Activated CD8-positive, alpha-beta memory T cell treated with anti-CD3 and anti-CD28 coated beads, Interleukin-2, amount 50 U/mL, for 24 hours (primary cell): ENCODE results near the gene FCMR.

Experiments
- DNase-seq: peaks from one replicate; pipeline ENCODE4 v3.0.0-alpha.2; 2020; ENCODE audit errors: extremely low read depth

The FCMR gene

DNA sequence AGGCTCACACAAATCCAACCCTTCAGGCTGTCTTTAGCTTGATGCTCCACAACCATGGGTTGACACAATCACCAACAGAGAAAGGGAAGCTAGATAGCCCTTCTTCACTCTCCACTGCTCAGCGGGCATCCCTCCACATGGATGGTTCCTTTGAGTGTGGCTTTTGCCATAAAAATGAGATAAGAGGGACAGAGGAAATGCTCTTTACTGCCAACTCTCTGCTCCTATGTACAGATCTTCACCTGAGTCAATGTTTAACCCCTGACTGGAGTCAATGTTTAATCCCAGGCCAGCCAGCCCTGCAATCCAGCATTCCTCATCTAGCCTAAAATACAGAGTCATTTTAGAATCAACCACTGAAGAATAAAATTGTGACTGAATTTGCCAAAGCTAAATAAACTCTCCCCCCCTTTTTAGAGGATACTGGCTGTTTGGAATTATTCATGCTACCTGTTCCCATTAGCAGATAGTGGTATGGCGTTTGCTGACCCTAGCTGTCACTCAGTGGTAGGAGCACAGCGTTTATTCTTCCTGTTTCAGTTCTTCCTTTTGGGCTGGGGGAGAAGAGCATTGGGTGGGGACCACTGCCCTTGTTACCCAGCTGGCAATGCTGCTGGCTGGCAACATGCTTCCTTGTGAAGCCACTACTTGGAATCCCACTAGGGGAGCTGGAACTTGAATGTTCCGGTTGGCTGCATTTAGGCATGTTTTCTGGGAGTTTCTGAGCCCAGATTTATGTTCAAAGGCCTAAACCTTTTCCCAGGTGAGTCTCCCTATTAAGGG lies 29.8 kb upstream of the FCMR start:
- DNase-seq = no peak

DNA sequence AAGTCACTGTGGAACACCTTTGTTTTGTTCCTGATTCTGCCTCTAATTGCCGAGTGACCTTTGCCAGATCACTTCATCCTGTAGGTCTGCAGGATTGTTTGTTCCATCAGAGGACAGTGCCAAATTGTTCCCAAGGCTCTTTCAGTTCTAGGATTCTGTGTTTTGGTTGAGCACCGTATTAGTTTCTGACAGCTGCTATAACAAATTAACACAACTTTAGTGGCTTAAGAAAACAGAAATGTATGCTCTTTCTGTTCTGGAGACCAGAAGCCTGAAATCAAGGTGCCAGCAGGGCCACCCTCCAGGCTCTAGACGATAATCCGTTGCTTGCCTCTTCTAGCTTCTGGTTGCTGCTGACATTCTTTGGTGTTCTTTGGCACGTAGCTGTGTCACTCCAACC lies 27.9 kb upstream of the FCMR start:
- no peak for DNase-seq

DNA sequence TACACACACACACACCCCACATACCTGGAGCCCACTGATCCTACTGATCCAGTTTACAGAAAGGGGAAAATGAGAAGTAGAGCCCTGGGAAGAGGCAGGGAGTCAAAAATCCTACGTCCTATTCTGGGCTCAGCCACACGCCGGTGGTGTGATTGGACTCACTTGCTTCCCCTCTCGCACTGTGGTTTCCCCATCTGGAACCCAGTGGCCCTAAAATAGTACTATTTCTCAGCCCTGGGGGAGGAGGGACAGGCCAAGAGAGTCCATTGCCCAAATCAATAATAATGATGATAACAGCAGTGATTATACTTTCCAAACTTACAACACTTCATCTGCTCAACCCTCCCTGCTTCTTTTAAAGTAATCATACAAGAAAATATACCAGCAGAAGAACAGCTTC lies 27.5 kb upstream of the FCMR start:
- no peak for DNase-seq

DNA sequence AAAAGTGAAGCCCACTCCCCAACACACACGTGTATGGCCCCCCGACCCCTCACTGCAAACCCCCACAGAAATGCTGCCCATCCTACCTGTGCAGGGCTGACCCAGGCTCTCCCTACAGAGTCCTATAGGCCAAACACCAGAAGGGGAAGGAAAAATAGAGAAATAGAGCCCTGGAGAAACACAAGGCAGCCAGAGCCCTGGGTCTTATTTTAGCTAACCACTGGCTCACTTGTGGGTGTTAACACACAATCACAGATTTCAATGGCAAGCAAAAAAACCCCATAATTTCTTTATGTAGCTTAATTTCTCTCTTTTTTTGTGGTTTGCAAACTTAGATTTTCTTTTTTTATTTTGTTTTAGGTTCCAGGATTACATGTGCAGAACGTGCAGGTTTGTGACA lies 25.5 kb upstream of the FCMR start:
- DNase-seq = no peak

DNA sequence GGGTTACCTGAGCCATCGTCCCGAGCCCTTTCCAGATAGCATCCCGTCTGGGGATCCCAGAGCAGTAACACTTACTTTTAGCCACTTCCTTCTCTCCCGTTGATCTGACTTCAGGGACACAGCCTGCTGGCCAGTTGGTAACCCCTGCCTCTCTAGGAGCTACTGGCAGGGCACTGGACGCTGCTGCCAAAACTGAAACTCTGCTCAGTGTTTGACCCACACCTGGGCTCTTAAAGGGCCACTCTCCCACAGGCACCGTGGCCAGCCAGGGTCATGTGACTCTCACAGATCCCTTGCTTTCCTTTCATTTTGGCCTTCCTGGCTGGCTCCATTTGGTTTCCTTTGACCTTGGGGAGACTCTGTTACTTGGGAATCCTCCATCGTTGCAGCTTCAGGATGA lies 24.5 kb upstream of the FCMR start, which contains the start of gene PIGR:
PIGR (minus strand) TSS at position 206 of the 400 bp plus-strand sequence. CDS start 5,935 bp downstream, outside the sequence.
- no peak for DNase-seq

DNA sequence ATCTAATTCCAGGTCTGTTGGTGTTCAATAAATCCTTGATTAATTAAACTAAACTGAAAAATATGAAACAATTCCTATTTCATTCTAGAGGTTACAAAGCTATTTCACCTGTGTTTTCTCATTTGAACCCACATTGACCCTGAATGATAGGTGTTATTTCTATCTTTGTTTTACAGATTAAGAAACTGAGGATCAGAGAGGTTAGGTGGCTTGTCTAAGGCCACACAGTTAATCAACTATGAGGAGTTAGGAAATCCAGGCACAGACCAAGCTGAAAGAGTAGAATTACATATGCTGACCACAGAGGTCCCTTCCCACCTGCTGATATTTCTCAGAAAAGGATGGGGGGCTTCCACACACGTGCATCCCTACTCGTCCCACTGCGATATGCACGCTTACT lies 24.0 kb upstream of the FCMR start:
- no peak for DNase-seq

DNA sequence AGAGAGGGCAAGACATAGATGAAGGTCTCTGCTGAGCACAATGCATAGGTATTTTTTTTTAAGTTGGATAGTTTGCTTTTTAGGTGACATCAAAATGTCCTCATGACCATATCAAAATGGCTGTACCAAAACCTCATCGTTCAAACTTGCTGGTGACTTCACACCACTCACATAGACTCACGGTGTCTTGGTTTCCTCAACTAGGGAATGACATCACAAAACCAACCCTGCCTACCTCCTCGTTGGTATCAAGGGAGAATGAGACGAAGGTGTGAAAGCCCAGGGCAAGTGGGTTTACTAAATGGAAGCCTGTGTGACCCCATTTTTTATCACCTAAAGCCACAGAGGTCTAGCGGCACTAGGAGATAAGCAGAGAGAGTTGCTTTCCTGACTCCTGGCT lies 23.0 kb upstream of the FCMR start:
- DNase-seq = no peak

DNA sequence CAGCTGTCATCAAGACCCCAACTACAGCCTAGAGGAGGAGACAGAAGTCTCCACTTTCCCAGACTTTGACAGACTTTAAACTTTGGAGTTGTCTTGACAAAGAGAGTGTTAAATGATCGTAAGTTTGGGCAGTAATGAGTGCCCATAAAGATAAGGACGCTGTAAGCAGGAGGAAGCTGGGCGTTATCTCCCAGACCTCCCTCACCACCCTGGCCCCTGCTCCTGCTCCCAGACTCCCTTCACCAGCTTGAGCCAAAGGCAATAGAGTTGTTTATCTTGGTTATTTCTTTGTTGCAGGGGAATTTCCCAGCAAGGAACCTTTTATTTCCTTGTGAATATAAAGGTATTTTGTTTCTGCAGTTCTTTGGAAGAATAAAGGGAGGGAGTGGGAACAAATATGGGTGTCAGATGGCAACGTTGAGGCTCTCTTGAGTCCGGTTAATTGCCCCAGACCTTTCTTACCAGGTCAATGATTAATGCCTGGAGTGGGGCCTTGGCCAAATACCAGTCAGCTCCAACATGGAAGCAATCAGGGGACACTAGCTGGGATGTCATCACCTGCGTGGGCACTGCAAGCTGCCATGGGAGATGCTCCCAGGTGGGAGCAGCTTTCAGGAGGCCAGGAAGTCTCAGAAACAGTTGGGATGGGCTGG lies 20.2 kb upstream of the FCMR start:
- no peak for DNase-seq

DNA sequence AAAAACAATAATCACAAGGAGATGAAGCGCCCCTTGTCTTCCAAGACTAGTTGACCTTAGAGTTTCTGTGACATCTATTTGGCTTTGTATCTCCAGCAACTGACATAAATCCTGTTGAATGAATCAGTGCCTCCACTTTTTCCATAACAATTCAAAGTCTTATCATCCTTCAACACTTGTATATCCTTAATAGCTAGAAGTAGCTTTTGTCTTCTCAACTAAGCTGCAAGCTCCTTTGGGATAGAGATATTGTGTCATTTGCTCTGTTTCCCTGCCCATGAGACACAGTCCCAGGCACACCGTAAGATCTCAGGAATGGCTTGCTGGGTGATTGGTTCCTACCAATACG lies 18.8 kb upstream of the FCMR start:
- no peak for DNase-seq

DNA sequence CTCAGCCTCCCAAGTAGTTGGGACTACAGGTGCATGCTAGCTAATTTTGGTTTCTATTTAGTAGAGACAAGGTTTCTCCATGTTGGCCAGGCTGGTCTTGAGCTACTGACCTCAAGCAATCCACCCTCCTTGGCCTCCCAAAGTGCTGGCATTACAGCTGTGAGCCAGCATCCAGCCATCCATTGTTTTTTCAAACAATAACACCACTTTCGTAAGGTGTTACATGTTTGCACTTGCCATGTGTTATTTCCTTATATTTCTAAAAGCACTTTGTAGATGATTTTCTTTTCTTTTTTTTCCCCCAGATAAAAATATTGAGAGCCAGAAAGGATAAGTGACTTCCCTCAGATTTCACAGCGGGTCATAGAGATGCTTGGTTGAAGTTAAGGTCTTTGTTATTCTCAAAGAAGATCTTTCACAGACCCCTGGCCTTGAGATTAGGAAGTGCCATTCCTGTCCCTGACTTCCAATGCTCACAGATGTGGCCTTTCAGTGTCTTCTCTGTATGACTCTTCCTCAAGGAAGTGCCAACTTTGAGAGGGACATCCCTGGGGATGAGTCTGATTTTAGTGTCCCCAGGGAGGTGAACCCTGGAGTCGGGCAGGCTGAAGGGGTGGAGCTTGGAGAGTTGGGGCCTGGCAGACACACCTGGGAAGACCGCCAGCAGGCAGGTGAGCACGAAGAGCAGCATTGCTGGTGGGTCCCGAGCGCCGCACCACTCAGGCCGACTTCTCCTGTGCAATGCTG lies 18.3 kb upstream of the FCMR start:
- DNase-seq = no peak

DNA sequence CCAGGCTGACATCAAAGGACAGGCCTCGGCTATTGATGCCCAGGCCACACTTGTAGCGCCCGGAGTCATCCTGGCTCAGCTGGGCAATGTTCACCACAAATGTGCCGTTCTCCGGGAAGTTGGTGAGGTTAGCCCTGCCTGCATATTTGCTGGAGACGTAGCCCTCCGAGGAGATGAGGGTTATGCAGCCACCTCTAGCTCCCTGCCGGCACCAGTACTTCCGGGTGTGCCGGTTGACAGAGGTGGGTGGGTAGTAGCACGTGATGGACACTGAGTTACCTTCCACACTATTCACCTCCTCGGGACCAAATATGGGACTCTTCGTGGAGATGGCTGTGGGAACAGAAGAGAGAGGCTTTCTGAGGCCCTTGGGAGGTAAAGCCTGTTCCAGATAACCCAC lies 17.4 kb upstream of the FCMR start:
- DNase-seq = no peak

DNA sequence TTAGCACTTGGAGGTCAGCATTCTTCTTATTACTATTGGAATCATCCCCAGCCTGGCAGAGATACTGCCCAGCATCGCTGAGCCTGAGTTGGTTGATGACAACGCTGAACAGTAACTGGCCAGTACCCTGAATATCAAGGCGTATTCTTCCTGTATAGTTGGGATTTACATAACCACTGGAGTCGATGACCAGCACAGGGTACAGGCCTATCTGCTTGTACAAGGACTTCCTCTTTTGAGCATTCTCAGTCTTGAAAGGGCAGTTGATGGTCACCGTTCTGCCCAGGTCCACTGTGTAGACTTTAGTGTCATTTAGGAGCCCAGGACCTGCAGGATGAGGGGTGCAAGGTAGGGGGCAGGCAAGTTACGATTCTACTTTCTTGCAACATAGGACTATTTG lies 15.7 kb upstream of the FCMR start:
- no peak for DNase-seq

DNA sequence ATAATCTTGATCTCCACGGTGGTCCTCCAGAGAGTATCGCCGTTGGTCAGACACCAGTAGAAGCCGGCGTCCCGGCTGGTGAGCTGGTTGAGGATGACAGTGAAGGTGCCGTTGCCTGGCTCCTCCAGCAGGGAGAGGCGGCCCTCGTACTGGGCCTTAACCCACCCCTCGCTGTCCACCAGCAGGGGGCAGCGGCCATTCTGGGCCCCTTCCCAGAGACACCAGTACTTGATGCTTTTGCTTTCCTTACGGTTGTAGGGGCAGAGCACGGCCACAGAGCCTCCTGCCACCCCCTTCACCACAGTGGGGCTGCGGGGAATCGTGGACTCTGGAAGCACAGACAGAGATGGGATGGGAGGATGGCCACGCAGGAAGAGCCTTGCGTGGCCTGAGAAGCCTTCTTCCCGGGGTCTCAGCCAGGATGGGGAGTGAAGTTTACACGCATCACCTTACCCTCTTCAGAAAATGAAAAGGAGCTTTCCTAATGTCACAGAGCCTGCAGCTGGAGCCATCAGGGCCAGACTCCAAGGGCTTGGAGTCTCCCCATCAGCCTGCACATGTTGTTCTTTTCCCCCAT lies 13.8 kb upstream of the FCMR start:
- DNase-seq = no peak

DNA sequence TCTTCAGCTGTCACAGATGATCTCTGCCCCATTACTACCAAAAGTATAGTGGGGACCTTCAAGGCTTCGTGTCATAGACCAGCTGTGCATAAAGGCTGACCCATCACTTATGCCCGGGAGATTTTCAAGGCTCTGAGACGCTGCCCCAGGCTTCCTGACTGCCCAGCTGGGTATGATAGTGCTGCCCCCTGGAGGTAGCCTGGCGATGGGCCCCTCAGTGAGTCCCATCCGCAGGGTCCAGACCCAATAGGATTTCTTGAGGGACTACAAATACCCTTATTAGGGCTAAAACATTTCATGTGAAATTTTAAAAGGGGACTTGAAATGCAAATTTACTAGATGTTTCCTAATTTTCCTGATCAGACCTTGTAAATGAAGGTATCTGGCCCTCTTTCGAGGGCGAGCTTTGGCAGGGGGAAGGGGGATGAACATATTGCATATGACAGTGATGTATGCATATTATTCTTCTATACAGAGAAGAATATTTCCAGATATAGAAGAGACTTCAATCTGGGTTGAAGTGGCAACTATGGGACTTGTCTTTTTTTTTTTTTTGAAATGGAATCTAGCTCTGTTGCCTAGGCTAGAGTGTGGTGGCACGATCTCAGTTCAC lies 11.7 kb upstream of the FCMR start:
- no peak for DNase-seq

DNA sequence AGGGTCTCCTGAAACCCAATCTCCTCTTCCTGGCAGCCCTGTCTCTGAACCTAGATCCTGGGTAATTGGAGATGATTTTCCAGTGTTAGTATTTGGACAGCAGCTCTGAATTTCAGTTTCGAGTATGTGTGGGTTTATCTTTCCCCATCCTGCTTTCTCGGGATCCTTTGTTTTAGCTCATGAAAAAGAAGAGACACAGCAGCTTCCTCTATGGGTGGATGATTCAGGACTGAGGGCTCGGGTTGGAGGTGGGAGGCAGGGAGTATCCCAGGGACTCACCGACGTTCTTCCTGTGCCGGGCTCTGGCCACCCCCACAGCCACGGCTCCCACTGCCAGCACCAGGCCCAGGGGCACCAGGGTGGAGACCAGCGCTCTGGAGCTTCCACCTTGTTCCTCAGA lies 10.4 kb upstream of the FCMR start:
- DNase-seq = no peak

DNA sequence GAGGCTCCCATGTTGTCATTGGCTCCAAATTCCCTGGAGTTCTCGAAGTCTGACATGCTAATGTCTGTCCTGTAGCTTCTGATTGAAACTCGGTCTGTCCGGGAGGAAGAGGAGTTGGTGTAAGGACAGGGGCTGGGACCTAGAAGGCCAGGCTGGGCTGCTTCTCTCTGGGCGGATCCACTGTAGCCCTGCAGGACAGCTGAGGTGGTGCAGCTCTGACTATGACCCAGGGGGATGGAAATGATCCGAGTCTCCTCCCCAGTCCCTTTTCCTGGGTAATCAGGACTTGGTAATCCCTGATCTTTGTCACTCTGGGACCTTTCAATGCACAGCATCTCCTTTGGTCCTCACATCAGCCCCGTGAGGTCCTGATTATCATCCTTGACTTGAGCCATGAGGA lies 10.0 kb upstream of the FCMR start:
- no peak for DNase-seq

DNA sequence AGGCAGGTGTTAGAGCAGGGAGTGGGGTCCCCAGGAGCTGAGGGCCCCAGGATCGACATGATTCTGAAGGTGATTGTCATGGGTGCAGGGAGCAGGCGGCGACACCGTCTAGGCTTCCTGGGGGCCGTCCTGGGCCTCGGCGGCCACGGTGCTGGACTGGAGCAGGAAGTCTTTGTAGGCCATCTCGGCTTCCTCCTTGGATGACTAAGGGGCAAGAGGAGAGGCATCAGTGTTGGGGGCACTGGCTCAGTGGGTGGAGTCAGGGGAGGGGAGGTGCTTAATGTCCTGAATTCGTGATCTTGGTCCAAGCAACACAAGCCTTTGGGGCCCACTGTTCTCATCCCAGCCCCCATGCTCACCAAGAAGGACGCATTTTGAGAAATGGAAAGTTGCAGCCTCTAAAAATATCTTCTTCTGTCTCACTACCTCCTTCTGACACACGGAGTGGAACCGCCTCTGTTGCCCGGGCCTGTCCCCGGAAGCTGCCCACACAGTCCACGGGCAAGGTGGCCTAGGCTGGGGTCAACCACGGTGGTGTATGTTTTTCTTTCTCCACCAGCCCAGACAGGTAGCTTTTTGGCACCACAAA lies 8.6 kb upstream of the FCMR start:
- DNase-seq = no peak

DNA sequence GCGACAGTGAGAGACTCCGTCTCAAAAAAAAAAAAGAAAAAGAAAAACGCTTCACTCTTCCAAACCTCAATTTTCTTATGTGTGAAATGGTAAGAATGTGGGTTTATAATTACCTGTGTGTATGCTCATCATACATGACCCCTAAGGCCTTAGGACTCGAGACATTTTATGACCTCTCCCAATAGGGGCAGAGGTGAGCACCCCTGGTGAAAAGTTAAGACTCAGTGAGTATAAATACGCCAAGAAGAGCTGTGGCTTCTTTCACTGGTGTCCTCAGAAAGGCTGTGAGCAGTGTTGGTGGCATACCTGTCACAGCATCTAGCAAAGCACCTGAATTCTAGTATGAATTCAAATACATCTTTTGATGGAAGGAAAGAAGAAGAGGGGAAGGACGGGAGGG lies 7.8 kb upstream of the FCMR start:
- DNase-seq = no peak

DNA sequence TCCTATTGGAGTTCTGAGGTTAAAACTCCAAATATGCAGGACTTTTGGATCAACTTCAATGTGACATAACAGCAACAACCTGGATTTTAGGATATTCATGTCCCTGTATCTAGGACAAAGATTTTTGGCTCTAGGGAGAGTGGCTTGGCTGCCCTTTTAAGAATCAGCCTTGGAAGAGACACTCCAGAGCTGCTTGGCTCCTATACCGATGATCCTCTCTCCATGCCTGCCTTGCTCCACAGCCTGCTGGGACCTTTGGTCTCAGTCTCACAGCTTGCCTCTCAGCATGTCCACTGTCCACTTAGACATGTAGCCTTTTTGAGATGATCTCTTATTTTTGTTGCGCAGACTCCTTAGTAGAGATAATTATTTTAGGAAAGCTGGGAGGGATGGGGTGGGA lies 4.5 kb upstream of the FCMR start:
- DNase-seq = no peak

DNA sequence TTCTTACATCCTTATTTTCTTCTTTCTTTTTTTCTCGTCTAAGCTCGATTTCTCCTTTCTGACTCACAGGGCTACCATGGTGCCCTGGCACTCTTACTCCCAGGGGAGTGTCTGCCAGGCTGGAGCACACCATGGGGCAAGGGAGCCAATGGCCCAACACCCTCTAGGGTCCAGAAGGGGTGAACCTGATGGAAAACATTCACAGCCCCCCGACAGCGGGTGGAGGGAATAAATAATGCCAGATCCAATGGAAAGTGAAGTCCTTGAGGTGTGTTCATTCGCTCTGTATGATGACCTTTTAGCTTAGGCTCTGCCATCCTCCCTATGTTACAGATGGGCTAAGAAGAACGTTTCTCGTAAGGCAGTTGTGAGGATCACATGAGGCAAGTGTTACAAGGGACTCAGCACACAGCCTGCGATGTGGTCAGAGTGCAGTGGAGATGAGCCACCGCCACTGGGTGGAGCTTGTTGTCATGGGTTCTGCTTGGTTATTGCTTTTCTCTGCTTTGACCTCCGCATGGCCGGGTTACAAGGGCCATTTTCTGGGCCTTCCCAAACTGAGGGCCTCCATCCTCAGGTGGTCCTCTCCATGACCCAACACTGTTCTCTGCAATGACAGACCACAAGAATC lies 3.5 kb upstream of the FCMR start:
- DNase-seq = no peak

DNA sequence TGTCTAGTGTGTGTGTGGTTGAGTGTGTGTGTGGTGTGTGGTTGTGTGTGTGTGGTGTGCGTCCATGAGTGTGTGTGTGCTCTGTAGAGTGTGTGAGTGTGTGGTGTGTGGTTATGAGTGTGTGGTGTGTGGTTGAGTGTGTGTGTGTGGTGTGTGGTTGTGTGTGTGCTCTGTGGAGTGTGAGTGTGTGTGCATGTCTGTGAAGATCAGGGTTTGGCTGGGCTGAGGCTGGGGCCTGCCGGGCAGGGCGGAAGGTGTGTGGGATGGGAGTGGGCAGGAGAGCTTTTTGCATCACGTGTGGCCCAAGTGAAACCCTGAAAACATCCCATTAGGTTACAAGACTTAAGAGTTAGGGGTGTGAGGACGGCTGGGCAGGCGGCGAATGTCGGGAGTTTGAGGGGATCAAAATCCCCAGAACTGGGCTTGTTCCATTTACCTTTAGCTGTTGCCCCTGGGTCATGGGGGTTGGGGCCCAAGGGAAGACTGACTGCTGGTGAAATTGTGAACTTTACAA lies 2.9 kb upstream of the FCMR start:
- no peak for DNase-seq
